B cell (primary cell): ENCODE results near the gene PEPD.

Experiments
- EZH2 ChIP-seq: IDR thresholded peaks from 2 replicates; pipeline ENCODE4 v1.6.1; 2012; ENCODE audit warnings: borderline replicate concordance, low read depth, mild to moderate bottlenecking, moderate library complexity, low read length; ENCODE audit not compliant: insufficient read depth, poor library complexity, severe bottlenecking
- TF ChIP-seq, protein P1 (sequence below): fragments of 200-600 bp; IDR thresholded peaks from one replicate; pipeline ENCODE4 v1.8.0; 2022; ENCODE audit warnings: antibody characterized with exemption, mild to moderate bottlenecking

DNA sequence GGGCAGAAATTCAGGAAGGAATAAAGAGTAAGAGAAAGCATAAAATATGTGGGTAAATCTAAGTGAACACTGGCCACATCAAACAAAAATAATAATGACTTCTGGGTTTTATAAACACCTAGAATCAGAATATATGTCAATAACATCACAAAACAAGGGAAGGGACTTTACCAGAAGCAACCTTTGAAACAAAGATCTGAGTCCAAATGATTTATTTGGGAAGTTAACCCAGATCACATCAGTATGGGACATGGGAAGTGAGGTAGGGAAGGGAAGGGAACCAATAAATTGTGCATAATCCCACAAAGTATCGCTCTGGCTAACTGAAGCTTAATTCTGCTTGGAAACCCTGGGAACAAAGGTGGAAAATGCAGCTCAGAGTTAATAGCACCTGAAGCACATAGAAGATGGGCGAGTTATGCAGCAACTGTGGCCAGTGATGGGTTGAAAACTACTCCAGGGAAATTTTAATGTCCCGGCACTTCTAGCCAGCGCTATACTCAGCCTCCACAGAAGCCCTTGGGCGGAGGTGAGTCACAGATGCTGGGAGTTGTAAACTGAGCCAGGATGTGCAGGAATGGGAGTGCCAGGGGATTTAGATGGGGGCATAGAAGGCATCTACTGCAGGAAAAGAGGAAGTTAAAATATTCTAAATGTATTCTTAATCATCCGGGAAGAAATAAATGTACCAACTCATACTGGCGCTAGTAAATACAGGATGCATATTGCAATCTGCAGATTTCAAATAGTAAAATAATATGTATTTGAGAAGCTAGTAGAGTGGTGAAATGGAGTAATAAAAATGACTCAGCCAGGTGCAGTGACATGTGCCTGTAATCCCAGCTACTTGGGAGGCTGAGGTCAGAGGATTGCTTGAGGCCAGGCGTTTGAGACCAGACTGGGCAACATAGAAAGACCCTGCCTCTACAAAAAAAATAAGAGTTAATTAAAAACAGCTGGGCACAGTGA lies 182.3 kb downstream of the PEPD start:
- no peak for TF ChIP-seq EZH2
- TF ChIP-seq, protein P1, sequence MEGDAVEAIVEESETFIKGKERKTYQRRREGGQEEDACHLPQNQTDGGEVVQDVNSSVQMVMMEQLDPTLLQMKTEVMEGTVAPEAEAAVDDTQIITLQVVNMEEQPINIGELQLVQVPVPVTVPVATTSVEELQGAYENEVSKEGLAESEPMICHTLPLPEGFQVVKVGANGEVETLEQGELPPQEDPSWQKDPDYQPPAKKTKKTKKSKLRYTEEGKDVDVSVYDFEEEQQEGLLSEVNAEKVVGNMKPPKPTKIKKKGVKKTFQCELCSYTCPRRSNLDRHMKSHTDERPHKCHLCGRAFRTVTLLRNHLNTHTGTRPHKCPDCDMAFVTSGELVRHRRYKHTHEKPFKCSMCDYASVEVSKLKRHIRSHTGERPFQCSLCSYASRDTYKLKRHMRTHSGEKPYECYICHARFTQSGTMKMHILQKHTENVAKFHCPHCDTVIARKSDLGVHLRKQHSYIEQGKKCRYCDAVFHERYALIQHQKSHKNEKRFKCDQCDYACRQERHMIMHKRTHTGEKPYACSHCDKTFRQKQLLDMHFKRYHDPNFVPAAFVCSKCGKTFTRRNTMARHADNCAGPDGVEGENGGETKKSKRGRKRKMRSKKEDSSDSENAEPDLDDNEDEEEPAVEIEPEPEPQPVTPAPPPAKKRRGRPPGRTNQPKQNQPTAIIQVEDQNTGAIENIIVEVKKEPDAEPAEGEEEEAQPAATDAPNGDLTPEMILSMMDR, result no peak
